RWPE1 (cell line): ENCODE data around the gene RSPH9.

Experiments used
- CTCF ChIA-PET: fragments of 350-600 bp; sonication (Branson Sonifier 250); formaldehyde crosslinking; extraction: SDS; loops from one replicate; lab custom pipeline; 2021; lab: Yijun Ruan, JAX
- POLR2A ChIA-PET: fragments of 400-600 bp; formaldehyde crosslinking; extraction: SDS; loops from one replicate; lab custom pipeline; 2020; ENCODE audit warnings: antibody characterized with exemption; ENCODE audit not compliant: low non-redundant PET; lab: Yijun Ruan, JAX
- DNase-seq: peaks from one replicate; pipeline ENCODE4 v3.0.0; 2012; ENCODE audit warnings: low spot score
- H3K27ac ChIP-seq: fragments of 450-650 bp; 2 replicates; pipeline ENCODE4 v1.5.1; 2017
- TF ChIP-seq, protein P1 (sequence below): fragments of 450-650 bp; conservative IDR thresholded peaks from 2 replicates; pipeline ENCODE4 v1.5.1; 2017; ENCODE audit warnings: low read depth, mild to moderate bottlenecking

RSPH9 gene

DNA sequence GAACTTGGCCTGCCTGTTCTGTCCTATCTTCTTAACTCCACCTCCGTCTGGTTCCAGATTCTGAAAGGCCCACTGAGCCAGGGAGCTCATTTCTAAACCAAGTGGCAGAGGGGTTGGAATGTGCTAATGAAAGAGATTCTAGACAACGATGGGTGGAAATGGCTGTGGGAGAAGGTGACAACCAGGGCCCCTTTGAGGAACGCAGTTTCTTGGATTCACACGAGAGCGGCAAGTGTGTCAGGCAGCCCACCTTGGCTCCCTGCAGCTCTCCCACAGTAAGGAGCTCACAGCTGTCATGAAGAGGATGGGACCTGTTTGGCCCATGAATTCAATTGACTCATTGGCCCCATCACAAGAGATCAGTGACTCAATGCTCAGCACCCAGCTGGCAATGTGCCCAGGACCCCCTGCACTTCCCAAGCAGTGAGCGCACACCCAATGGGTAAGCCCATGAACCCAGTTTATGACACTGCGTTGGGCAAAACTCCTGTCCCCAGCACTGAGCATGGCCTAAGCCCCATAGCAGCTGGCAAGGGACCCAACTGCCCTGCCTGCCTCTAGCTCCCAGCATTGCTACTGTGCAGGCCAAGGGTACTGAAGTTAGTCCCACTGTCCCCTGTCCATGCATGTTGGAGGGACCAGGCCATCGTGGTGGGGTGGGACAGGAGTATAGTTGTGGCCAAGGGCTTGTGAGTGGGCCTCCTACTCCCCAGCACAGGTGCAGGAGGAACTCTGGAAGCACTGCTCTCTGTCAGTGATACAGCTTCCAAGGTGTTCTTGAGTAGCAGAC lies 26.4 kb downstream of the RSPH9 start:
- no peak for DNase-seq
- TF ChIP-seq, protein P1, sequence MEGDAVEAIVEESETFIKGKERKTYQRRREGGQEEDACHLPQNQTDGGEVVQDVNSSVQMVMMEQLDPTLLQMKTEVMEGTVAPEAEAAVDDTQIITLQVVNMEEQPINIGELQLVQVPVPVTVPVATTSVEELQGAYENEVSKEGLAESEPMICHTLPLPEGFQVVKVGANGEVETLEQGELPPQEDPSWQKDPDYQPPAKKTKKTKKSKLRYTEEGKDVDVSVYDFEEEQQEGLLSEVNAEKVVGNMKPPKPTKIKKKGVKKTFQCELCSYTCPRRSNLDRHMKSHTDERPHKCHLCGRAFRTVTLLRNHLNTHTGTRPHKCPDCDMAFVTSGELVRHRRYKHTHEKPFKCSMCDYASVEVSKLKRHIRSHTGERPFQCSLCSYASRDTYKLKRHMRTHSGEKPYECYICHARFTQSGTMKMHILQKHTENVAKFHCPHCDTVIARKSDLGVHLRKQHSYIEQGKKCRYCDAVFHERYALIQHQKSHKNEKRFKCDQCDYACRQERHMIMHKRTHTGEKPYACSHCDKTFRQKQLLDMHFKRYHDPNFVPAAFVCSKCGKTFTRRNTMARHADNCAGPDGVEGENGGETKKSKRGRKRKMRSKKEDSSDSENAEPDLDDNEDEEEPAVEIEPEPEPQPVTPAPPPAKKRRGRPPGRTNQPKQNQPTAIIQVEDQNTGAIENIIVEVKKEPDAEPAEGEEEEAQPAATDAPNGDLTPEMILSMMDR = no peak
- CTCF ChIA-PET = interaction anchor here (0.6 to 5.9 kb wide), 3 partner anchors 98 to 404 kb away, joined by 3 to 33 read pairs (median 4); no protein-coding TSS in a partner anchor
- POLR2A ChIA-PET = no interaction called here
- H3K27ac ChIP-seq = peak overlapping the region; percentile 77

DNA sequence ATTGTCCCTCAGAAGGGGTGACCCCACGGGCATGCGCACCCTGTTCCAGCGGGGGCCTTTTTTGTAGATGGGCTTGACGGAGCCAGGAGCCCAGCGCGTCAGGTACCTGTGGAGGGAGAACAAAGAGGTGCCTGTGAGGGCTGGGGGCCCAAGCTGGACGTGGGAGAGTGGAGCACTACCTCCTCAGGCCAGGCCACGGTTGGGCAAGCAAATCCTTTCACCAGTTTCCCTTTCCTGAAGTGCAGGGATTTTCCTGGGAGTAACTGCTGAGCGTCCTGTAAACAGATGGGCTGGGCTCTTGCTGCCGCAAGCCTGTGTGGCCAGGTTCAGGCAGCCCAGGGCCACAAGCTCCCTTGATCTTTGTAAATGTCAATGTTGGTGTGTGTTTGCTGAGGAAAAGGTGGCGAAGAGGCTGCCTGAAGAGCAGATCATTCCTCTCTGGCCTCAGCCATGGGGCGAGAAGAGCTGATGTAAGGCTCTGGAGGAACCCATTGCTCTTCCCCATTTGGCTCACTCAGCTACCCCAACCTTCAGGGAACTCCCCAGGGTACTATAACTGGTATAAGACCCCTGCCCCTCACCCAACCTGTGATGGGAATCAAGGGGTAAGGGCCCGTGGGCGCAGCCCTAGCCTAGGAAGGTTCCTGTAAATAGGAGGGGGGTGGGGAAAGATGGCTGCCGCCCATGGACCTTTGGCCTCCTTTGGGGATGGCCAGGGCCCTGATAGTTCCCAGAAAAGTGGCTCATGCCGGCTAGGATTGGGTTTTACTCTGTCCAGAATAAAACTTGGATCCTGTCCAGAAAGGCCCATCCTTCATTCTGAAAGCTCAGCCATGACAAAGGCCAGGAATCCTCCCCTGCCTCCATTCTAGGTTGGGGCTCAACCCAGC lies 27.2 kb downstream of the RSPH9 start:
- ChIA-PET CTCF (interaction anchor here (5.9 kb wide), 1 partner anchor 101 kb away, joined by 33 read pairs; no protein-coding TSS in a partner anchor), POLR2A (no interaction called here)
- DNase-seq = no peak

DNA sequence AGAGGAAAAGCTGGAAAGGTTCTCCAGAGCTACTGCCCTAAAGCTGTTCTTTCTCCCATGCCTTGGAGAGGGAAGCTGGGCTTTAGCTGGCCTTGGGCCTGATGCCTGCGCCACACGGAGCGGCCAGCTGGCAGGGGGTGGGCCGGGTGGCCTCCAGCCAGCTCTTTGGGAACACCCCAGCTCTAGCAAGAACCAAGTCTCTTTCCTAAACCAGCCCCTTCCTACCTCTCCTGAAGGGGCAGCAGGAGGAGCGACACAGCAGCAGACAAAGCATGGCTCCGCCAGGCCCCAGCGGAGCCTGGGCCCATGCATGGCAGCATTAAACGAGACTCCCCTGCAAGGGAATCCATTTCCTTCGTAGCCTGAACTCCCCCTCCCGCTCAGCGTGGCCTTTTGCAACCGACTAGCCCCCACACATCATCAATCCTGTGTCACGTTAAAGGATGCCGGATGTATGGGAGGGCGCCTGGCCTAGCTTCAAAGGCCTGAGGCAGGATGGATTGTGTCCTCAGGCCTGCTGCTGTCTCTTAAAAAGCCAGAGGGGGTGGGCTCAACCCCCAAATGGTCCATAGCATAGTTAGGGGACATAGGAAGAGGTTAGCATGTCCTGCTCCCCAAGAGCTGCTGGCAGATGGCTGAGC lies 28.7 kb downstream of the RSPH9 start:
- TF ChIP-seq, protein P1 = no peak
- CTCF ChIA-PET = no interaction called here
- peak overlapping the region; percentile 77; the same call in 1 of the 2 replicates for H3K27ac ChIP-seq
- POLR2A ChIA-PET = interaction anchor here (0.6 kb wide), 2 partner anchors 385 to 651 kb away, joined by 5 read pairs; no protein-coding TSS in a partner anchor
- no peak for DNase-seq

More for the DNA sequence above, 27.2 kb downstream of the RSPH9 start:
- H3K27ac ChIP-seq = peak overlapping the region; percentile 77
- TF ChIP-seq, protein P1 = no peak

DNA sequence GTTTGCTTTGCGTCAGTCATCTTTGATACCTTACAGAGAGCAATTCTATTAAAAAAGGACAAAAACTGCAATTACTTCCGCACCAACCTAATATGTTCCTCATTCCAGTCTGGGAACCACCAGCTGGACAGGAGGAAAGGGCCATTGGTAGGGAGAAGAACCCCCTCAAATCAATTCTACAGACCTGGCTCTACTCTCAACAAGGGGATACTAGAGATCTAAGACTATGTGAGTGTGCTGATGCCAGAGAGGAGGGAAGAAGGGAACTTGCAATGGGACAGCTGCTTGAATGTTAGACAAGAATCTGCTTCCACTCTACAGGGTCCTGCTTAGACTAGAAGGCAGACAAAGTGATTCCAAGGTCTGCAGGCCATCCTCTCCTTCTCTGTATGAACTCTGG lies 29.5 kb downstream of the RSPH9 start:
- peak overlapping the region; percentile 77; the same call in 1 of the 2 replicates for H3K27ac ChIP-seq
- DNase-seq = no peak
- TF ChIP-seq, protein P1 = no peak
- POLR2A ChIA-PET = no interaction called here
- CTCF ChIA-PET = no interaction called here

DNA sequence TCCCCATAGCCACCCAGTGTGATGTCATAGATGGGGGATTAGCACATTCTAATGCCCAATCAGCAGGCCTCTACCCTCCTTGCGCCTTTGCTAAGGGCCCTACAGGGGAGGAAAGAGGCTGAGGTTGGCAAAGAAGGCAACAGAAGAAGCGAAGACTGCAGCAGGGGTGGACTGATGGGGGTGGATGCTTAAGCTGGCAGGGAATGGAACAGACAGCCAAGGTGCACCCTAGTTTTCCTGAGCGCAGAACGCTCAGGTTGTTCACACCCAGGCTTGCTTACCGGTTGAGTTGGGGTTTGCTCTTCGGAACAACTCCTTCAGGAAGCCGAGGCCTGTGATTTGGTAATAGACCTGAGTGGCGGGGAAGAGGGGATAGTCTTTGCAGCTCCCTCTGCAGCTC lies 30.1 kb downstream of the RSPH9 start:
- ChIA-PET CTCF (interaction anchor here (0.6 to 1.3 kb wide), 2 partner anchors 59 to 95 kb away, joined by 6 read pairs; partner anchors contain the start of gene VEGFA), POLR2A (interaction anchor here (0.7 kb wide), 1 partner anchor 95 kb away, joined by 3 read pairs; no protein-coding TSS in a partner anchor)
- no peak for DNase-seq
- TF ChIP-seq, protein P1 = no peak
- H3K27ac ChIP-seq = no peak overlapping the region; the same call in 1 of the 2 replicates
